ENCODE results near the gene NGDN.
"Not testable (repeated sequence)": the region's sequence is repeated elsewhere in the genome, so short reads cannot be mapped to it uniquely, and the experiment has no call there.

The NGDN gene, protein sequence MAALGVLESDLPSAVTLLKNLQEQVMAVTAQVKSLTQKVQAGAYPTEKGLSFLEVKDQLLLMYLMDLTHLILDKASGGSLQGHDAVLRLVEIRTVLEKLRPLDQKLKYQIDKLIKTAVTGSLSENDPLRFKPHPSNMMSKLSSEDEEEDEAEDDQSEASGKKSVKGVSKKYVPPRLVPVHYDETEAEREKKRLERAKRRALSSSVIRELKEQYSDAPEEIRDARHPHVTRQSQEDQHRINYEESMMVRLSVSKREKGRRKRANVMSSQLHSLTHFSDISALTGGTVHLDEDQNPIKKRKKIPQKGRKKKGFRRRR

DNA sequence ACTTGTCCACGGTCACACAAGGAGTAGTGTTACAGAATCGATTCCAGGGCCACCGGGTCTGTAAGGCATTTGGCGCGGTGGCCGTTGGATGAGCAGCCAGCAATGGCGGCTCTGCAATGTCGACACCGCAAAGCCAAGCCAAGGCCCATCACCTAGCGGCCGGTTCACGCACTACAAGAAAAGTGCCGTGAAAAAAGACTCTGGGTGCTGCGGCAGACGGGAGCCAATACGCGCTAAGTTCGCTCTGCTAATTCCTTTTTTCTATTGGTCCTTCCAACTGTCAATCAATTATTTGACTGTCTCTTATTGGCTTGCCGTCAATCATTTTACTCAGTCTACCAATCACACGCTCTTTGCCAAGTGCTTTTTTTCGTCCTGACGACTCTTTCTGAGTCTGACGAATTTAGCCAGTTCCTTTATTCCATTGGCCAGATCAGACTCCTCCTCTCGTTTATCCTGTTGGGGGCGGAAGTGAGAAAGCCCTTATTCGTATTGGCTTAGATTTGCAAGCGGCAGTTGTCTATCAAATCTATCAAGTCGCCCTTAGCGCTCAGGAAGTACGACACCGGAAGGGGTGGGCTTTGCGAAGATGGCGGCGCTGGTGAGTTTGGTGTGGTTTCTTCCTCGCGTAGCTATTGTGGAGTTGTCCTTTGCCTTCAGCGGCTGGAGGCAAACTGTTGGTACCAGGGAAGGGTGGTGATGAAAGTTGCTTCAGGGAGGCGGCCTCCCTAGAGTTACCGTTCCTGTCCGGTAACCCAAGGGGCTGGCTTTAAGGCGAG is at the start of gene NGDN:
TSS of gene NGDN (plus strand) at position 577 of the 779 bp plus-strand sequence. CDS start at position 590, 13 bp downstream.
- ATAC-seq, result peak; percentile 99
- Mint-ChIP-seq H3K9me3 (no peaks in the 10 kb centered on the region), H3K4me3 (no peak within 1 kb of the TSS), H3K36me3 (peaks cover 11% of the 10 kb centered on the region), H3K27me3 (no peaks in the 10 kb centered on the region), H3K27ac (no peak within 1 kb of the TSS), H3K4me1 (peaks cover 7% of the 10 kb centered on the region)

DNA sequence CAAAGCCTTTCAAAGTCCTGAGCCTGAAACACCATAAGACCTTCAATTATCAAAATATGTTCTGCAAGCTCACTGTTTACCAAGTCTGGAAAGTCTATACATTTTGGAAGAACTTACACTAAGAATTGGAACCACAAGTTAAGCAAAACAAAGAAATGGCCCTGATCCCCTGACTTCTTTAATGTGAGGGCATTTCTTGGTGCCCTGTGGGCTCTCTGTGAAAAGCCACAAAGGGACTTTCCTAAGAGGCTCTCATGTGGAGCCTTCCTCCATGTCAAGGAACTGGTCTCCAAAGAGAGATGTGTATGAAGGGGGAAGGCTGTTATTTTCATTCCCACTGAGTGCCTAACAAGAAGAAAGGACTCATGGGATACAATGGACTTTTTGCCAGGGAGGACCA is 47.9 kb upstream of the NGDN start:
- Mint-ChIP-seq H3K27me3 (peaks cover 39% of the 10 kb centered on the region), H3K27ac (no peak overlapping the region)
- no peak for ATAC-seq

DNA sequence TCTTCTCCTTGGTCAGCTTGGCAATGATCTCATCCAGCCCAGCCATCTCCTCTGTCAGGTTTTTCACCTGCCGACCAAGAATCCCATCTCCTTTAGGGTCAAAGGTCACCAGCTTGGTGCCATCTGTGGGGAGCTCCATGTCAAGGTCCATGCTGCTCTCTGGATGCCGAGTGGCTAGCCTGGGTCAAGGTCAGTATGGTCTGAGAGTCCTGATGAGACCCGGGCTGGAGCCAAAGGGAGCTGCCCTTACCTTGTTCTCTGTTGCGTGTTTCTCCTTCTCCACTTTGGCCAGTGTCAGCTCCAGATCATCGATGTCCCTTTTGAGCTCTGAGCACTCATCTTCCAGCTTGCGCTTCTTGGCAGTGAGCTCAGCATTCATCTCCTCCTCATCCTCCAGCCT is 45.8 kb upstream of the NGDN start:
- ATAC-seq, result no peak
- no peak overlapping the region for H3K4me3 Mint-ChIP-seq
- peaks cover 20% of the 10 kb centered on the region for H3K27me3 Mint-ChIP-seq
- H3K27ac Mint-ChIP-seq, result no peak overlapping the region
- H3K9me3 Mint-ChIP-seq, result no peaks in the 10 kb centered on the region
- no peaks in the 10 kb centered on the region for H3K4me1 Mint-ChIP-seq
- no peaks in the 10 kb centered on the region for H3K36me3 Mint-ChIP-seq

More for the DNA sequence above, 47.9 kb upstream of the NGDN start:
- Mint-ChIP-seq H3K4me1 (no peaks in the 10 kb centered on the region), H3K36me3 (no peaks in the 10 kb centered on the region), H3K4me3 (no peak overlapping the region), H3K9me3 (no peaks in the 10 kb centered on the region)

DNA sequence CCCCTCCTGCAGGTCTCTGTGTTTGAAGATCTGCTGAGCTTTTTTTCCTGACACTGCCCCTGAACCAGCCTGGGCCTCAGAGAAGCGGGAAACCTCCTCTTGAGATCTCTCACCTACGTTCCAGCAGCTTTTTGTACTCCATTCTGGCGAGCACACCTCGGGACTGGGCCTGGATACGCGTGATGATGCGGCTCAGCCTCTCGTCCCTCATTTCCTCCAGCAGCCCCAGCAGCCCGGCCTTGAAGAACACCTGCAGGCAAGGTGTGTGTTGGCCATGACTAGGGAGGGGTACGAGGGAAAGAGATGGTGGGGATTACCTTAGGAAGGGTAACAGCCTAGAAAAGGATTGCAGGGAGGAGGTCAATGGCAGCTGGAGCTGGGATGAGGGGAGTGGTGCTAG is 44.3 kb upstream of the NGDN start:
- Mint-ChIP-seq H3K4me3 (no peak overlapping the region), H3K27me3 (peaks cover 10% of the 10 kb centered on the region), H3K27ac (no peak overlapping the region), H3K9me3 (no peaks in the 10 kb centered on the region), H3K4me1 (no peaks in the 10 kb centered on the region), H3K36me3 (no peaks in the 10 kb centered on the region)
- no peak for ATAC-seq

DNA sequence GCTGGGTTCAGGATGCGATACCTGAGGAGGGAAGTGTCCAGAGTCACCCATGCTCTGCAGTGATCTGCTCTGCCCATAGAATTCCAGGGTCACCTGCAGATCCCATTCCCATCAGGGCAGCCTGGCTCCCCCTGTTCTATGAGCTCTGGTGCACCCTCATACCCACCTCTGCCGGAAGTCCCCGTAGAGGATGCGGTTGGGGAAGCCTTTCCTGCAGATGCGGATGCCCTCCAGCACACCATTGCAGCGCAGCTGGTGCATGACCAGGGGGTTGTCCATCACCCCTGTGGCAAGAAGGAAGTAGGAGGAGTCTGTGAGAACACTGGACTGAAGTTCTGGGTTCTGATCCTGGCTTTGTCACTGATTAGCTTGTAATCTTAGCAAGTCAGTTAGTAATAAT is 43.7 kb upstream of the NGDN start:
- H3K4me1 Mint-ChIP-seq, ATAC-seq, H3K27ac Mint-ChIP-seq: not testable (repeated sequence)

DNA sequence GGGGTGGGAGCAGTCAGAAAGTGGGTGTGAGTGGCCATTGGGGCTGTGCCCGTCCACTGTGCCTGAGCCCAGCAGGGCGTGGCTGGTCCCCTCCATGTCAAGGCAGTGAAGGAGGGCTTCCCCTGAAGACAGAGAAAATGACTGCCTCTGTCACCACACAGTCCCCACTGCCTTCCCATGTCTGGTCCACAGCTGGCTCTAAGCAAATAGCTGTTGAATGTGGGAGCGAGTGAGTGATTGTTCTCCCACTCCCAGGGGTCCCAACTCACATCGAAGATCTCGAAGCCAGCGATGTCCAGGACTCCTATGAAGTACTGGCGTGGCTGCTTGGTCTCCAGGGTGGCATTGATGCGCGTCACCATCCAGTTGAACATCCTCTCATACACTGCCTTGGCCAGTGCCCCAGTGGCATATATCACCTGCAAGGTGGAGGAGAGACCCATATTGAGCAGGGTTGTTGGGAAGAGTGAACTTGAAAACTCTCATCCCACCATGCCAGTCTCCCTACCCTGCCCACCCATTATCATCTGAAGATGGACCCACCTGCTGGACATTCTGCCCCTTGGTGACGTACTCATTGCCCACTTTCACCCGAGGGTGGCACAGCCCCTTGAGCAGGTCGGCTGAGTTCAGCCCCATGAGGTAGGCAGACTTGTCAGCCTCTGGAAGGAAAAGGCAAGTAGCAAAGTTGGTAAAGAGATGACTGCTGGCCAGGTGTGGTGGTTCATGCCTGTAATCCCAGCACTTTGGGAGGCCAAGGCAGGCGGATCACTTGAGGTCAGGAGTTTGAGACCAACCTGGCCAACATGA is 40.6 kb upstream of the NGDN start:
- Mint-ChIP-seq H3K4me1 (no peaks in the 10 kb centered on the region), H3K36me3 (no peaks in the 10 kb centered on the region), H3K27ac (no peak overlapping the region), H3K27me3 (peaks cover 39% of the 10 kb centered on the region), H3K9me3 (no peaks in the 10 kb centered on the region), H3K4me3 (no peak overlapping the region)
- ATAC-seq, result no peak

More for the DNA sequence above, 43.7 kb upstream of the NGDN start:
- H3K4me3 Mint-ChIP-seq, H3K36me3 Mint-ChIP-seq, H3K9me3 Mint-ChIP-seq: not testable (repeated sequence)
- H3K27me3 Mint-ChIP-seq, result peaks cover 12% of the 10 kb centered on the region

DNA sequence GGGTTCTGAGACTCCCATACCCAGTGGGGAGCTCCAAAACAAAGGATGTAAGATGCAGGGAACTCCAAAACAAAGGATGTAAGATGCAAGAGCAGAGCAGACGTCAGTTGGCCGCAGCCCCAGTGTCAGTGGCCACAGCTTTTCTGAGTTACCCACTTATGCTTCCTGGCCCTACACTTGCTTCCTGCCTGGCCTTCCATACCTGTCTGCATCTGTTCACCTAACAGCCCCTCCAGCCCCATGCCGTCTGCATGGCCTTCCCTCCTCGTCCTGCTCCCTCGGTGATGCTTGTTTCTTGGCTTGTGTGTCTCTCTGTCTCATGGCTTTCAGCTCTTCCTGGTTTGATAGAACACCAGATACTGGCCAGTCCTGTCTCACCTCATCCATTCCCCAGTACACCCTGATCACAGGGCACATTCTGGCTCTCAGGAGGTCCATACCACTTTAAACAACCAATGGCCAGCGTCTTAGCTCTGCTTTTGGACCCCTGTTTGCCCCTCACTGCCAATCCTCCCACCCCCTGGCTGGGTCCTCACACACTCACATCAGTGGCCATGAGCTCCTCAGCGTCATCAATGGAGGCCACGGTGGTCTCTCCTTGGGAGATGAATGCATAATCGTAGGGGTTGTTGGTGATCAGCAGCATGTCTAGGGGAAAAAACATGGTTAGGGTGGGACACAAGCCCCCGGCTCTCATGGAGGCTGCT is 39.3 kb upstream of the NGDN start:
- no peak for ATAC-seq
- no peaks in the 10 kb centered on the region for H3K36me3 Mint-ChIP-seq
- no peak overlapping the region for H3K27ac Mint-ChIP-seq
- H3K4me1 Mint-ChIP-seq, result no peaks in the 10 kb centered on the region
- H3K4me3 Mint-ChIP-seq, result no peak overlapping the region
- no peaks in the 10 kb centered on the region for H3K9me3 Mint-ChIP-seq
- H3K27me3 Mint-ChIP-seq, result peaks cover 52% of the 10 kb centered on the region

DNA sequence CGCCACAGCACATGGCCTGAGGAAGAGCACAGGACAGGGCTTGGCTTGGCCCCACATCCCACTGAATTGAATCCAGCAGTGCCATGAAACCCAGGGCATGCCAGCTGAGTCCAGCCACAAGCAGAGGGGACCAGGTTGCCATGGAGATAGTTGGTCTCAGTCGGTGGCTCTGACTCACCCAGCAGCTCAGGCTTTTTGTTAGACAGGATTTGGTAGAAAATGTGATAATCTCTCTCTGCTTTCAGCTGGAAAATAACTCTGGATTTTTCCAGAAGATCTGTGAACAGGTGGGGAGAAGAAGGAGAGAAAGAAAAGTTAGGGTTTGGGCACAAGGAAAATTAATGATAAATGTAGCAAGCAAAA is 38.8 kb upstream of the NGDN start:
- Mint-ChIP-seq H3K27me3 (peaks cover 55% of the 10 kb centered on the region), H3K4me1 (no peaks in the 10 kb centered on the region)
- ATAC-seq, result no peak

DNA sequence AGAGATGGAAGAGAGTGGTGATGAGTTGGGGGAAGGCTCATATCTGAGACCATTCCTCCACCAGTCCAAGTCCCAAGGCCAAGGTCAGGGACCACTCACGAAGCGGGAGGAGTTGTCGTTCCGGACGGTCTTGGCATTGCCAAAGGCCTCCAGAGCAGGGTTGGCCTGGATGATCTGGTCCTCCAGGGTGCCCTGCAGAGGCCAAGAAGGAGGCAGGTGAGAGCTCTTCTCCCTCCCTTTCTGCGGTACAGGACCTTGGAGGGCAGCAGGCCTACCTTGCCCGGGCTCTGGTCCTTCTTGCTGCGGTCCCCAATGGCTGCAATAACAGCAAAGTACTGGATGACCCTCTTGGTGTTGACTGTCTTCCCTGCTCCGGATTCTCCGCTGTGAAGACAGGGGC is 38.0 kb upstream of the NGDN start:
- H3K27me3 Mint-ChIP-seq, result peaks cover 55% of the 10 kb centered on the region
- no peaks in the 10 kb centered on the region for H3K36me3 Mint-ChIP-seq
- no peak for ATAC-seq
- H3K4me1 Mint-ChIP-seq, result no peaks in the 10 kb centered on the region
- no peaks in the 10 kb centered on the region for H3K9me3 Mint-ChIP-seq
- H3K27ac Mint-ChIP-seq, result no peak overlapping the region
- H3K4me3 Mint-ChIP-seq, result no peak overlapping the region

More for the DNA sequence above, 38.8 kb upstream of the NGDN start:
- H3K36me3 Mint-ChIP-seq, result no peaks in the 10 kb centered on the region
- no peak overlapping the region for H3K4me3 Mint-ChIP-seq
- H3K27ac Mint-ChIP-seq, result no peak overlapping the region
- H3K9me3 Mint-ChIP-seq, result no peaks in the 10 kb centered on the region

DNA sequence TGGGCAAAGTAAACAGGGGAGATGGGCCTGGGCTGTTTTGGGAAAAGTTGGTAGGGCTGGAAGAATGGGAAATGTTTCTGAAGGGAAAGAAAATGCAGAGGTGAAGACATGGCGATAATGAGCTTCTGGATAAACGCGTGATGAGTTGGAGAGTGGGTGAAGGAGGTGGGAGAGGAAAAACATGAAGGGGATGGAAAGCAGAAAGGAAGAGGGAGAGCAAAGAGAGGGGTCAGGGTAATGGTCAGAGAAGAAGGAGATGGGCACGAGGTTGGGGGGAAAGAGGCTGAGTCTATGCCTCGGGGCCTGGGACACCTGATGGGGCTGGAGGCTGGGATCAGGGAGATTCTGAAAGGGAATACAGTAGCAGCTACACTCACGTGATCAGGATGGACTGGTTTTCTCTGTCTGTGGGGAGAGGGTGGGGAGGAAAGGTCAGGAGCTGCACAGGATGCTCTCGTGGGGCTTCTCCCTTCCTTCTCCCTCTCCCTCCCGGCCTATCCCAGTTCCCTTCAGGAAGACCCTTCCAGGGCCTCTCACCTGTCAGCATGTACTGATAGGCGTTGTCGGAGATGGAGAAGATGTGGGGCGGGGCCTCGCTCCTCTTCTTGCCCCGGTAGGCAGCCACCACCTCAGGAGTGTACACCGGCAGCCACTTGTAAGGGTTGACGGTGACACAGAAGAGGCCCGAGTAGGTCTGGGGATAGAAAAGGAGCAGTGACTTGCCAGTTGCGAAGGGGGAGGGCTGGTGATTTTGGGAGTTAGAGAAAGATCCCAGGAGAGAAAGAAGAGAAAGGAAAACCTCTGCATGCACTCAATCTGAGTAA is 37.2 kb upstream of the NGDN start:
- no peak overlapping the region for H3K4me3 Mint-ChIP-seq
- H3K4me1 Mint-ChIP-seq, result no peaks in the 10 kb centered on the region
- H3K27ac Mint-ChIP-seq, result no peak overlapping the region
- H3K36me3 Mint-ChIP-seq, result no peaks in the 10 kb centered on the region
- H3K27me3 Mint-ChIP-seq, result peaks cover 55% of the 10 kb centered on the region
- ATAC-seq, result no peak
- no peaks in the 10 kb centered on the region for H3K9me3 Mint-ChIP-seq

DNA sequence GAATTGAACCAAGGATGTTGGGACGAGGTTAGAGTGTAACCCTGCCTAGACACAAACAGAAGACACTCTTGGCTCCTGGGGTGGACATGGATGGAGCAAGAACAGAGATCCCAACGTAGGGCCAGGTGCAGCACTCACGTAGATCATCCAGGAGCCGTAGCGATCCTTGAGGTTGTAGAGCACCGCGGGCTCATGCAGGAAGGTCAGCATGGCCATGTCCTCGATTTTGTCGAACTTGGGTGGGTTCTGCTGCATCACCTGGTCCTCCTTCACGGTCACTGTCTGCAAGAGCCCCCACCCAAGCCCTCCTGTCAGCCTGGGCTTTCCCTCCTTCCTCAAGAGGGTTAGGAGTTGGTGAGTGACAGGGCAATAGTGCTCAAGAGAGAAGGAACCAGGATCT is 36.6 kb upstream of the NGDN start:
- Mint-ChIP-seq H3K4me3 (no peak overlapping the region), H3K4me1 (no peaks in the 10 kb centered on the region), H3K27ac (no peak overlapping the region), H3K36me3 (no peaks in the 10 kb centered on the region), H3K27me3 (peaks cover 55% of the 10 kb centered on the region), H3K9me3 (no peaks in the 10 kb centered on the region)
- no peak for ATAC-seq

DNA sequence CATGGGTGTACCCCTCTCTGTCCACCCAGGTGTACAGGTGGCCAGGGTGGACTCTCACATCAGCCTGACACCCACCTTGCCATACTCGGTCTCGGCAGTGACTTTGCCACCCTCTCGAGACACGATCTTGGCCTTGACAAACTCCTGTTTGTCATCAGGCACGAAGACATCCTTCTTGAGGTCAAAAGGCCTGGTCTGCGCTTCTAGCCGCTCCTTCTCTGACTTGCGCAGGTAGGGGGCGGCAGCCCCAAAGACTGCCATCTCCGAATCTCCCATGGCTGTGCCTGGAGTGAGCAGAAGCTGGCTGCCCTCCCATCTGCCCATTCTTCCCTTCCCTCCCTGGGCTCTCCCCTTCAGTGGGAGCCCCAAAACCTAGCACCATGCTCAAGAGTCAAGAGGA is 36.0 kb upstream of the NGDN start:
- H3K4me3 Mint-ChIP-seq, result no peak overlapping the region
- H3K9me3 Mint-ChIP-seq, result no peaks in the 10 kb centered on the region
- no peaks in the 10 kb centered on the region for H3K4me1 Mint-ChIP-seq
- peaks cover 55% of the 10 kb centered on the region for H3K27me3 Mint-ChIP-seq
- no peak overlapping the region for H3K27ac Mint-ChIP-seq
- no peaks in the 10 kb centered on the region for H3K36me3 Mint-ChIP-seq
- ATAC-seq, result no peak

DNA sequence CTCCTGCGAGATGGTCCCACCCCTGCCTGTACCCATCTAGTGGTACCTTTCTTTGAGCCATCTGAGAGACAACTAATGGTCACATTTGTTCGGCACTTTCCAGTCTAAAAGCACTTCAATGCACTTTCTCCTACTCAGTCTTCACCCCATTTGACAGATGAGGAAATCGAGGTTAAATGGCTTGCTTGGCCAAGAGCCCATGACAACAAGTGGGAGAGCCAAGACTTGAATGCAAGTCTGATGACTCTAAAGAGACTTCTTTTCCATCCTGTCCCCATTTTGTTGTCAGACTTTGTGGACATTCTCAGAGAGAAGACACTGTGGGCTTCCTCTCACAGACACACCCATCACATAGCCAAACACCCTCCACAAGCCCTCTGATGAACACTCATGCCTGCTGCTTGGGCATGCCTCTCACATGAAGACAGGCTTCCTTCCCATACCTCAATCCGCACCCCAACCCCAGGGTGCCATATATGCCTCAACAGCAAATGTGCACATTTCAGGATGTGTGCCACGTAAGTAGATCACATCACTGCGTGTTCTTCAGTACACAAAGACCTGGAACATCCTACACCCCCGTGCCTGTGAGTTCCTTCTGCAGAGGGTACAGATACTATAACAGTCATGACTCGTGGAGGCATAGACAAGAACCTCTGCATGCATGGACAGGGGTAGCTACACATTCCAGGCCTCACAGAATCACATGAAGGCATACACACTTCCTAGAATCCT is 34.8 kb upstream of the NGDN start:
- Mint-ChIP-seq H3K27ac (no peak overlapping the region), H3K36me3 (no peaks in the 10 kb centered on the region), H3K4me1 (no peaks in the 10 kb centered on the region), H3K9me3 (no peaks in the 10 kb centered on the region), H3K27me3 (peaks cover 56% of the 10 kb centered on the region), H3K4me3 (no peak overlapping the region)
- ATAC-seq, result no peak
